Measurements from ENCODE around the gene PRKG2. TPM values are rescaled to one million over a fixed set of nuclear protein-coding genes. Genes with fewer than 3 reads are reported as not detected.

PRKG2 gene
- total RNA-seq, 1 donor from 2014 or later, result 1.2 TPM

DNA sequence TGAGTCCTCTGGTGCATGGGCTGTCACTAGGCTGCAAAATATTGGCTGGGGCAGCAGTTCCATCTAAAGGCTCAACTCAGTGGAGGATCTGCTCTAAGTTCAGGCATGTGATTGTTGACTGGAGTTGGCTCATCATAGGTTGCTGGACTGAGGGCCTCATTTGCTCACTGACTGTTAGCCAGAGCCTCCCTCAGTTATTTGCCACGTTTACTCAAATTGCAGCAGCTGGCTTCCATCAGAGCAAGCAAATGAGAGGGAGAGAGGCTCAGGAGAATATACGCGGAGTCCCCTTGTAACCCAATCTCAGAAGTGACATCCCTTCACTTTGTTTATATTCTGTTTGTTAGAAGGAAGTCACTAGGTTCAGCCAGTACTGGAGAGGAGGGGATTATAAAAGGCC lies 130.4 kb downstream of the PRKG2 start:
- no peak for DNase-seq (ENCODE audit: low read depth)
- TF ChIP-seq, protein P1, sequence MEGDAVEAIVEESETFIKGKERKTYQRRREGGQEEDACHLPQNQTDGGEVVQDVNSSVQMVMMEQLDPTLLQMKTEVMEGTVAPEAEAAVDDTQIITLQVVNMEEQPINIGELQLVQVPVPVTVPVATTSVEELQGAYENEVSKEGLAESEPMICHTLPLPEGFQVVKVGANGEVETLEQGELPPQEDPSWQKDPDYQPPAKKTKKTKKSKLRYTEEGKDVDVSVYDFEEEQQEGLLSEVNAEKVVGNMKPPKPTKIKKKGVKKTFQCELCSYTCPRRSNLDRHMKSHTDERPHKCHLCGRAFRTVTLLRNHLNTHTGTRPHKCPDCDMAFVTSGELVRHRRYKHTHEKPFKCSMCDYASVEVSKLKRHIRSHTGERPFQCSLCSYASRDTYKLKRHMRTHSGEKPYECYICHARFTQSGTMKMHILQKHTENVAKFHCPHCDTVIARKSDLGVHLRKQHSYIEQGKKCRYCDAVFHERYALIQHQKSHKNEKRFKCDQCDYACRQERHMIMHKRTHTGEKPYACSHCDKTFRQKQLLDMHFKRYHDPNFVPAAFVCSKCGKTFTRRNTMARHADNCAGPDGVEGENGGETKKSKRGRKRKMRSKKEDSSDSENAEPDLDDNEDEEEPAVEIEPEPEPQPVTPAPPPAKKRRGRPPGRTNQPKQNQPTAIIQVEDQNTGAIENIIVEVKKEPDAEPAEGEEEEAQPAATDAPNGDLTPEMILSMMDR (conservative IDR thresholded peaks at IDR 0.05; ENCODE audit: low read depth, low read length), result no peak
- no peak overlapping the region for H3K4me3 ChIP-seq (ENCODE audit: low read depth, low read length)

- DNase-seq (ENCODE audit: low read depth), result peak; percentile 15
- TF ChIP-seq, protein P1 (conservative IDR thresholded peaks at IDR 0.05; ENCODE audit: low read depth, low read length), result peak; percentile 70
Observed at GRCh38 chr4:81084029-81084428, 131.0 kb downstream of the PRKG2 start.

DNA sequence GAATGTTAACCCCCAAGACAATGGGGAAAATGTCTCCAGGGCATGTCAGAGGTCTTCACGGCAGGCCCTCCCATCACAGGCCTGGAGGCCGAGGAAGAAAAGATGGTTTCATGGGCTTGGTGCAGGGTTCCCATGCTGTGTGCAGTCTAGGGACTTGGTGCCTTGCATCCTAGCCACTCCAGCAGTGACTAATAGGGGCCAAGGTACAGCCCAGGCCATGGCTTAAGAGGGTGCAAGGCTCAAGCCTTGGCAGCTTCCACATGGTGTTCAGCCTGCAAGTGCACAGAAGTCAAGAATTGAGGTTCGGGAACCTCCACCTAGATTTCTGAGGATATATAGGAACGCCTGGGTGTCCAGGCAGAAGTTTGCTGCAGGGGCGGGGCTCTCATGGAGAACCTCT lies 133.9 kb downstream of the PRKG2 start:
- no peak overlapping the region for H3K4me3 ChIP-seq (ENCODE audit: low read depth, low read length)
- DNase-seq (ENCODE audit: low read depth), result no peak
- TF ChIP-seq, protein P1 (conservative IDR thresholded peaks at IDR 0.05; ENCODE audit: low read depth, low read length), result no peak

More at GRCh38 chr4:81084029-81084428, 131.0 kb downstream of the PRKG2 start:
- H3K4me3 ChIP-seq (ENCODE audit: low read depth, low read length), result no peak overlapping the region

- TF ChIP-seq, protein P1 (conservative IDR thresholded peaks at IDR 0.05; ENCODE audit: low read depth, low read length), result no peak
- no peak overlapping the region for H3K4me3 ChIP-seq (ENCODE audit: low read depth, low read length)
- no peak for DNase-seq (ENCODE audit: low read depth)
Observed at GRCh38 chr4:81071013-81071412, 144.0 kb downstream of the PRKG2 start.

DNA sequence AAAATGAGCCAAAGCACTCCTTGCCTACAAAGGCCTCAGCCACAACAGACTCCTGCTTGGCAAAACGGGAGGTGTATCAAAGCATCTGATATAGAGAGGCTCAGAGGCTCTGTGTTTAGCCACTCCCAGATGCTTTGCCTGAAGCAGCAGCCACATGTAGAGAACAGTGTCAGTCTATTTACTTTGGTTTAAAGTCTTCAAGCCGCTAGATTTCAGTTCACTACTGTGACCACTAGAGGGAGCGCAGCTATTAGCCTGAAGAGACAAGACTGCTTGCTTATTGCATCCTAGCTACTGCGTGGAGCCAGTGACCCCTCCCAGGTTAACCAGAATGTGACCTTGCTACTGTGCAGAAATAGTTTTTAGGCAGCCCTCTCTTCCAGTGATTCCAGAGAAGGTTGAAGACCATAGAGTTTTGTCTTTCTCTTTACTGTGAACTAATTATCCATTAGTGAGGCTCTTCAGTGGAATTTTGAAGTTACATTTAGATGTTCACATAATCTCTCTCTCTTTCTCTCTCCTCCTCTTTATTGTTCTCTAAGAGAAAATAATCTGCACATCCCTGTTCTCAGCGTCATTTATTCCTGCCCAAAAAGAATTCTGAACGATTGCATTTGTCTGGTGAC lies 145.2 kb downstream of the PRKG2 start:
- TF ChIP-seq, protein P1 (conservative IDR thresholded peaks at IDR 0.05; ENCODE audit: low read depth, low read length), result peak; percentile 96

GRCh38 chr4:81065446-81065845 lies 149.6 kb downstream of the PRKG2 start:
- no peak for DNase-seq (ENCODE audit: low read depth)
- H3K4me3 ChIP-seq (ENCODE audit: low read depth, low read length), result no peak overlapping the region
- TF ChIP-seq, protein P1 (conservative IDR thresholded peaks at IDR 0.05; ENCODE audit: low read depth, low read length), result no peak

More for the DNA sequence above, 145.2 kb downstream of the PRKG2 start:
- peak; percentile 55 for DNase-seq (ENCODE audit: low read depth)
- H3K4me3 ChIP-seq (ENCODE audit: low read depth, low read length), result no peak overlapping the region

DNA sequence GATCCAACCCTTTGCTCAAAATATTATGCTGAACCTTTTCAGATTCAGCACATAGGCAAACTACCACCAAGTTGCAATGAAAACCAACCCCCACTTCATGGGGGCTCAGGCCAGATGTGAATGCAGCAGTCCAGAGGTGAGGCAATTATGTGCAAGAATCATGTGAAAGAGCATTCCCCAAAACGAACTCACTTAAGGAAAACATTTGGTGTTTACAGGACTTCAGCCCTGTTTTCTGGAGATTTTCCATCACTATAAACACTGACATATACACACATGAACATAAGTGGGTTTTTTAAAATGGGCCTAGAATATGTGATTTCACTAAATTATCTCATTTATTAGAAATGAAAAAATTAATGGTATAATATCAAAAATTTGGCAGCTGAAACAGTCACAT lies 153.0 kb downstream of the PRKG2 start:
- DNase-seq (ENCODE audit: low read depth), result no peak
- TF ChIP-seq, protein P1 (conservative IDR thresholded peaks at IDR 0.05; ENCODE audit: low read depth, low read length), result no peak
- H3K4me3 ChIP-seq (ENCODE audit: low read depth, low read length), result no peak overlapping the region
